Hepatocyte (in vitro differentiated cells): Measurements from ENCODE around the gene CBARP. TPM values are rescaled to one million over a fixed set of nuclear protein-coding genes. Genes with fewer than 3 reads are reported as not detected.

Experiments
- DNase-seq: peaks from one replicate; pipeline ENCODE4 v3.0.0-alpha.2; 2016; ENCODE audit warnings: low spot score
- H2AFZ ChIP-seq: fragments of 200-600 bp; sonication (generic); 2 replicates; pipeline ENCODE4 v1.6.0; 2016; ENCODE audit warnings: antibody characterized with exemption, mild to moderate bottlenecking
- H3K27ac ChIP-seq: fragments of 200-600 bp; sonication (generic); 2 replicates; pipeline ENCODE4 v1.5.1; 2016; ENCODE audit warnings: mild to moderate bottlenecking
- H3K27me3 ChIP-seq: fragments of 200-600 bp; sonication (generic); 2 replicates; pipeline ENCODE4 v1.6.1; 2016
- H3K36me3 ChIP-seq: fragments of 200-600 bp; sonication (generic); replicated peaks from 2 replicates; pipeline ENCODE4 v1.5.1; 2016; ENCODE audit warnings: low read depth; ENCODE audit not compliant: insufficient read depth
- H3K4me1 ChIP-seq: fragments of 200-600 bp; sonication (generic); 2 replicates; pipeline ENCODE4 v1.5.1; 2016; ENCODE audit warnings: mild to moderate bottlenecking, moderate library complexity; ENCODE audit not compliant: insufficient read depth
- H3K4me2 ChIP-seq: fragments of 200-600 bp; sonication (generic); 2 replicates; pipeline ENCODE4 v1.6.0; 2016
- H3K4me3 ChIP-seq: fragments of 200-600 bp; sonication (generic); 2 replicates; pipeline ENCODE4 v1.5.1; 2016; ENCODE audit warnings: mild to moderate bottlenecking
- H3K79me2 ChIP-seq: fragments of 200-600 bp; sonication (generic); 2 replicates; pipeline ENCODE4 v1.6.0; 2017; ENCODE audit warnings: mild to moderate bottlenecking
- H3K9me2 ChIP-seq: fragments of 200-600 bp; sonication (generic); replicated peaks from 2 replicates; pipeline ENCODE4 v1.6.0; 2017; ENCODE audit warnings: mild to moderate bottlenecking; ENCODE audit not compliant: insufficient read depth
- H3K9me3 ChIP-seq: fragments of 200-600 bp; sonication (generic); 2 replicates; pipeline ENCODE4 v1.5.1; 2016; ENCODE audit warnings: low read depth, mild to moderate bottlenecking
- H4K20me1 ChIP-seq: fragments of 200-600 bp; sonication (generic); 2 replicates; pipeline ENCODE4 v1.6.0; 2016; ENCODE audit warnings: mild to moderate bottlenecking; ENCODE audit not compliant: insufficient read depth, poor library complexity, severe bottlenecking
- CTCF ChIP-seq: fragments of 200-600 bp; sonication (generic); IDR thresholded peaks from 2 replicates; pipeline ENCODE4 v1.5.1; 2016; ENCODE audit warnings: antibody characterized with exemption, mild to moderate bottlenecking; ENCODE audit not compliant: poor library complexity
- EZH2 ChIP-seq: fragments of 200-600 bp; sonication (generic); IDR thresholded peaks from 2 replicates; pipeline ENCODE4 v1.6.1; 2016; ENCODE audit warnings: antibody characterized with exemption, mild to moderate bottlenecking, borderline replicate concordance
- EZH2phosphoT487 ChIP-seq: fragments of 200-600 bp; sonication (generic); IDR thresholded peaks from one replicate; pipeline ENCODE4 v1.6.1; 2018; ENCODE audit warnings: antibody characterized with exemption, mild to moderate bottlenecking, low read depth, moderate library complexity; ENCODE audit not compliant: unreplicated experiment, severe bottlenecking
- WGBS: methylation state at CpG from one replicate; pipeline ENCODE4 v1.1.6; 2016; ENCODE audit warnings: low lambda C conversion rate; ENCODE audit errors: missing lambda C conversion rate; 5-methylcytosine and 5-hydroxymethylcytosine counted together
- polyA plus RNA-seq: library from polyadenylated mRNA; unstranded; fragments of >200 nt; fragmentation: Nextera tagmentation; extraction: Ambion mirVana; gene quantifications from 2 replicates; pipeline ENCODE4 v1.2.1, GENCODE V29; 2016
- total RNA-seq: library from RNA; depleted of rRNA; stranded (reverse); fragments of >200 nt; gene quantifications from 2 replicates; pipeline ENCODE4 v1.2.3, GENCODE V29; 2014

Gene CBARP
- total and polyA plus RNA-seq, 2 experiments from 2014 or later, result 4.2 to 7.1 TPM

- DNase-seq, result no peak
- Histone ChIP-seq H3K79me2 (peaks cover 4% of the 10 kb centered on the region), H3K36me3 (no peaks in the 10 kb centered on the region), H3K4me1 (peaks cover 22% of the 10 kb centered on the region), H3K9me2 (no peaks in the 10 kb centered on the region), H3K4me2 (peak overlapping the region; percentile 25), H3K27ac (peak overlapping the region; percentile 50), H3K4me3 (no peak overlapping the region), H3K27me3 (no peaks in the 10 kb centered on the region), H4K20me1 (no peaks in the 10 kb centered on the region), H2AFZ (no peak overlapping the region), H3K9me3 (no peaks in the 10 kb centered on the region)
- TF ChIP-seq EZH2phosphoT487 (no peak), CTCF (no peak), EZH2 (no peak)
- WGBS, result 84% methylated on average over 12 of the region's 15 CpGs
Observed at GRCh38 chr19:1231729-1232637, 5.8 kb downstream of the CBARP start.

GRCh38 chr19:1230783-1231489 is 6.9 kb downstream of the CBARP start:
- Histone ChIP-seq H3K9me3 (no peaks in the 10 kb centered on the region), H3K27me3 (no peaks in the 10 kb centered on the region), H3K4me1 (peaks cover 17% of the 10 kb centered on the region), H3K4me2 (no peak overlapping the region), H3K36me3 (no peaks in the 10 kb centered on the region), H4K20me1 (no peaks in the 10 kb centered on the region), H3K9me2 (no peaks in the 10 kb centered on the region), H2AFZ (no peak overlapping the region), H3K79me2 (no peaks in the 10 kb centered on the region), H3K27ac (no peak overlapping the region), H3K4me3 (no peak overlapping the region)
- no peak for TF ChIP-seq CTCF
- TF ChIP-seq EZH2phosphoT487, result no peak
- TF ChIP-seq EZH2, result no peak
- DNase-seq, result no peak
- 68% methylated on average over 3 of the region's 38 CpGs for WGBS

- H3K4me1 ChIP-seq, result peaks cover 17% of the 10 kb centered on the region
- TF ChIP-seq EZH2phosphoT487 (no peak), CTCF (no peak), EZH2 (no peak)
- WGBS, result 86% methylated on average over 14 of the region's 61 CpGs
Observed at GRCh38 chr19:1229924-1230782, 7.7 kb downstream of the CBARP start.

More at GRCh38 chr19:1229924-1230782, 7.7 kb downstream of the CBARP start:
- Histone ChIP-seq H3K4me2 (no peak overlapping the region), H3K9me2 (no peaks in the 10 kb centered on the region), H3K27ac (no peak overlapping the region), H3K27me3 (no peaks in the 10 kb centered on the region), H2AFZ (no peak overlapping the region), H3K79me2 (no peaks in the 10 kb centered on the region), H3K4me3 (no peak overlapping the region), H3K9me3 (no peaks in the 10 kb centered on the region), H4K20me1 (no peaks in the 10 kb centered on the region), H3K36me3 (no peaks in the 10 kb centered on the region)
- no peak for DNase-seq
